Measurements from ENCODE around the gene PRRT4. TPM values are rescaled to one million over a fixed set of nuclear protein-coding genes. Genes with fewer than 3 reads are reported as not detected.

Gene PRRT4
- total and polyA plus RNA-seq, 2 of the 4 experiments (the other 2 are of a cell fraction) = not detected

GRCh38 chr7:128402356-128402755 lies 40.9 kb upstream of the PRRT4 start:
- Histone ChIP-seq H4K91ac (ENCODE audit: insufficient read depth, low read depth, low read length) (no peak overlapping the region), H3K9ac (ENCODE audit: low read depth, low read length) (no peak overlapping the region), H3K79me1 (ENCODE audit: low read depth in 1 of 2, low read length in 2 of 2) (peaks cover 19 to 42% of the 10 kb centered on the region in 2 experiments), H3K4me3 (ENCODE audit: insufficient read depth, low read depth, low read length) (no peak overlapping the region), H2BK20ac (ENCODE audit: low read depth, low read length) (no peak overlapping the region), H3K23ac (ENCODE audit: low read depth, low read length) (no peak overlapping the region), H3K4me2 (ENCODE audit: low read depth, low read length) (no peak overlapping the region), H3K9me3 (ENCODE audit: control insufficient read depth, insufficient read depth, low read length) (no peaks in the 10 kb centered on the region), H3K56ac (ENCODE audit: extremely low read depth, insufficient read depth, low read length) (no peak overlapping the region), H3K4ac (ENCODE audit: low read depth, low read length) (no peak overlapping the region), H3K18ac (ENCODE audit: low read depth, low read length) (no peak overlapping the region), H4K8ac (ENCODE audit: low read depth in 2 of 2, low read length in 2 of 2) (no peak overlapping the region), H3K4me1 (ENCODE audit: control insufficient read depth, insufficient read depth, low read length) (peaks cover 9% of the 10 kb centered on the region), H2BK15ac (ENCODE audit: low read depth, low read length) (no peak overlapping the region), H4K5ac (ENCODE audit: low read depth, low read length) (no peak overlapping the region), H2AK9ac (replicated peaks; ENCODE audit: low read depth, low read length, poor library complexity) (no peak overlapping the region), H3K14ac (replicated peaks; ENCODE audit: low read depth, low read length) (no peak overlapping the region), H3K27ac (ENCODE audit: insufficient read depth, low read length) (no peak overlapping the region), H3K36me3 (ENCODE audit: control insufficient read depth, insufficient read depth, low read length) (peaks cover 27% of the 10 kb centered on the region), H3K9me1 (ENCODE audit: insufficient read depth, low read length) (peaks cover 9% of the 10 kb centered on the region; the same call in 1 of the 2 replicates), H2AFZ (replicated peaks; ENCODE audit: low read length, poor library complexity) (no peak overlapping the region), H2AK5ac (ENCODE audit: low read depth, low read length) (no peak overlapping the region), H4K20me1 (ENCODE audit: insufficient read depth, low read length) (peaks cover 26% of the 10 kb centered on the region), H3K27me3 (ENCODE audit: control insufficient read depth, insufficient read depth, low read length) (no peaks in the 10 kb centered on the region), H2BK5ac (ENCODE audit: low read depth, low read length, poor library complexity, severe bottlenecking) (no peak overlapping the region), H2BK120ac (ENCODE audit: low read depth, low read length) (no peak overlapping the region)
- no peak for TF ChIP-seq USF2 (IDR thresholded peaks at IDR 0.05; ENCODE audit: low read depth, low read length)
- TF ChIP-seq MAFK (IDR thresholded peaks at IDR 0.05; ENCODE audit: low read depth, low read length) = no peak
- TF ChIP-seq CTCF (conservative IDR thresholded peaks at IDR 0.05; ENCODE audit: low read depth, low read length) = no peak
- WGBS, 2 experiments (ENCODE audit: extremely low coverage in 2 of 2, insufficient read length in 1 of 2) = no CpG with 5 or more reads among the region's 2 CpGs
- in situ Hi-C loops (cut with MboI; ENCODE audit: low sequenced_read_pairs) (no loop called here), dilution Hi-C loops (cut with HindIII; ENCODE audit: low sequenced_read_pairs, unreplicated experiment) (no loop called here), intact Hi-C loops (cut with micrococcal nuclease) (no loop called here)
- POLR2A ChIA-PET (ENCODE audit: unreplicated experiment) = no interaction called here
- BruUV-seq (replicated peaks) = no TSS peak
- DNase-seq (no peak), ATAC-seq (ENCODE audit: low read depth) (no peak)
- CTCF ChIA-PET = no interaction called here

Data from IMR-90 (cell line).